Measurements from ENCODE around the gene IFNG-AS1. TPM values are rescaled to one million over a fixed set of nuclear protein-coding genes. Genes with fewer than 3 reads are reported as not detected.

The IFNG-AS1 gene
- total RNA-seq, 2 experiments from 2014 or later: 5.1 to 5.2 TPM

DNA sequence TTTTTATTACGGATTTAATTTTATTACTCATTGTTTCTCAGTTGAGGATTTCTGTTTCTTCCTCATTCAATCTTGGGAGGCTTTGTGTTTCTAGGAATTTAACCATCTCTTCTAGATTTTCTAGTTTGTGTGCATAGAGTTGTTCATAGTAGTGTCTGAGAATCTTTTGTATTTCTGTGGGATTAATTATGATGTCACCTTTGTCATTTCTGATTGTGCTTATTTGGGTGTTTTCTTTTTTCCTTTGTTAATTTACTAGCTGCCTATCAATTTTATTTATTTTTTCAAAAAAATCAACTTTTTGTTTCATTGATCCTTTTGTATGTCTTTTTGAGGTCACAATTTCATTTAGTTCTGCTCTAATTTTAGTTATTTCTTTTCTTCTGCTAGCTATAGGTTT lies 75.9 kb downstream of the IFNG-AS1 start:
- ATAC-seq (ENCODE audit: low read depth): no peak
- Mint-ChIP-seq H3K4me1 (peaks cover 5% of the 10 kb centered on the region), H3K27ac (no peak overlapping the region), H3K27me3 (no peaks in the 10 kb centered on the region), H3K36me3 (peaks cover 34% of the 10 kb centered on the region), H3K4me3 (no peak overlapping the region), H3K9me3 (peaks cover 27% of the 10 kb centered on the region)
- POLR2A ChIA-PET: no interaction called here
- DNase-seq: no peak

GRCh38 chr12:68065687-68066086 lies 76.4 kb downstream of the IFNG-AS1 start:
- POLR2A ChIA-PET: no interaction called here
- no peak overlapping the region for H3K27ac Mint-ChIP-seq
- peaks cover 5% of the 10 kb centered on the region for H3K4me1 Mint-ChIP-seq
- H3K36me3 Mint-ChIP-seq: peaks cover 34% of the 10 kb centered on the region
- H3K4me3 Mint-ChIP-seq: no peak overlapping the region
- H3K9me3 Mint-ChIP-seq: peaks cover 27% of the 10 kb centered on the region
- H3K27me3 Mint-ChIP-seq: no peaks in the 10 kb centered on the region
- ATAC-seq (ENCODE audit: low read depth): no peak
- DNase-seq: no peak

DNA sequence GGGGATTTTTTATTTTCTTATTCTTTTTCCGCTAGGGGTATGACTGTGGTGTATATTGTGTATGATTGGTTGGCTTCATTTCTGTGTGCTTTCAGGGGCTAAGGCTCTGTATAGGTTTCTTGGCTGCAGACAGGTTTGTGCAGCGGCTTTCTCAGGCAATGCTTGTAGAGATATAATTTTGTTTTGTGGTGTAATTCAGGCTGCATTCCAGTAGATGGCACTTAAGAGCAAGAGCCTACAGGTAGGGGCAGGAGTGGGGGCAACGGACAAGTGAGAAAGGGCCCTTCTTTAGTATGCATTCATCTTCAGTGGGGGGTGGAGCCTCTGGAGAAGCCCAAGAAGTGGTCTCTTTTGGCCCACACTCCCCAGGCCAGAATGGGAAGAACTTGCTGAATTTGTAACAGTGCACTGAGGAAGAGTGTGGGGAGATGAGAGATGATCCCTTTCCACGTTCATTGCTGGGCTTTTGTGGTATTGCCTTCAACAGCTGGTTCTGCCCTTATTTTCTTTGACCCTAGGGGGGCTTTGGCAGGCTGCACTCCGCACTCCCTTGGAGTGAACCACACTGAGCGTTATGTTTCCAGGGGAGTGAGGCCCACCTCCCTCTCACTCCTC lies 78.6 kb downstream of the IFNG-AS1 start:
- Mint-ChIP-seq H3K9me3 (peaks cover 12% of the 10 kb centered on the region), H3K4me3 (no peak overlapping the region), H3K27ac (no peak overlapping the region), H3K4me1 (peaks cover 5% of the 10 kb centered on the region), H3K27me3 (no peaks in the 10 kb centered on the region), H3K36me3 (peaks cover 22% of the 10 kb centered on the region)
- ATAC-seq (ENCODE audit: low read depth) (no peak), DNase-seq (no peak)
- POLR2A ChIA-PET: no interaction called here

DNA sequence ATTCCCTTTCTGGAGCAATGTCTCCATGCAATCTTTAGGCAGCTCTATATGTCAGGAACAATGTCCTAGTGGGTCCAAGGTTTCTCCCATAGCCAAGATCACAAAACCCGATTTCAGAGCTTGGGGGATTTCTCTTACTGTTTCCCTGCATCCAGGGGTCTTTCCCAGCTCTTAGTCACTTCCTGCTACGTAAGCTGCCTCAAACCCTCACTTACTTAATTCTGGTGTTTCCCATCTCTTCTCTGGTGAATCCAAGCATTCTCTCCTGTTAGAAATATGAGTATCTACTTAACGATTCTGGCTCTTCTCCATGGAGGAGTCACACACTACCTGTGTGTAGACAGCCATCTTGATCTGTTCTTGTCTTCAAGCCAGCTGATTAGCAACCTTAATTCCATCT lies 80.0 kb downstream of the IFNG-AS1 start:
- ATAC-seq (ENCODE audit: low read depth) (no peak), DNase-seq (no peak)
- Mint-ChIP-seq H3K36me3 (peaks cover 22% of the 10 kb centered on the region), H3K4me1 (peaks cover 5% of the 10 kb centered on the region), H3K9me3 (peaks cover 10% of the 10 kb centered on the region), H3K4me3 (no peak overlapping the region), H3K27ac (no peak overlapping the region), H3K27me3 (no peaks in the 10 kb centered on the region)
- POLR2A ChIA-PET: no interaction called here

Other genes starting within 250 kb of the IFNG-AS1 start
- under 1 TPM; 0.57 to 0.91 TPM for gene IFNG, start 170.3 kb downstream of the IFNG-AS1 start, total RNA-seq
- not detected for gene IL26, start 236.4 kb downstream of the IFNG-AS1 start, total RNA-seq

Measured in activated naive CD8-positive, alpha-beta T cell treated with anti-CD3 and anti-CD28 coated beads, Interleukin-2, amount 10 ng/mL, durations not matched to agents 7 days and 5 days (primary cell).